ENCODE results near the gene HDGF. TPM values are rescaled to one million over a fixed set of nuclear protein-coding genes. Genes with fewer than 3 reads are reported as not detected.

The HDGF gene
- total and polyA plus RNA-seq, 9 of the 15 experiments (the other 6 are each of a cell fraction or from before 2014, with no cell fraction given), result 38.8 to 601 (median 400) TPM

GRCh38 chr1:156740741-156741480 lies 10.6 kb downstream of the HDGF start, which contains the start of gene MRPL24 (continued):
- TF ChIP-seq E4F1 (CRISPR knock-in tag; IDR thresholded peaks at IDR 0.05; ENCODE audit: borderline replicate concordance) (no peak), IRF1 (CRISPR knock-in tag; IDR thresholded peaks at IDR 0.05; ENCODE audit: borderline replicate concordance) (no peak), RBM14 (IDR thresholded peaks at IDR 0.05; ENCODE audit: borderline replicate concordance, insufficient read depth, low read depth, low read length) (no peak), HINFP (tag; conservative IDR thresholded peaks at IDR 0.05; ENCODE audit: low read depth) (no peak), PRDM10 (IDR thresholded peaks at IDR 0.05; ENCODE audit: partially characterized antibody) (peak; percentile 79), ZNF75A (CRISPR knock-in tag; IDR thresholded peaks at IDR 0.05) (no peak), ZBTB7A (IDR thresholded peaks at IDR 0.05; ENCODE audit: borderline replicate concordance, control insufficient read depth, low read depth, low read length) (peak; percentile 55; the same call in 1 of the 2 replicates), EP400 (IDR thresholded peaks at IDR 0.05) (peak; percentile 98), CUX1 (CRISPR knock-in tag; IDR thresholded peaks at IDR 0.05) (no peak), RCOR1 (IDR thresholded peaks at IDR 0.05; ENCODE audit: borderline replicate concordance in 1 of 2, low read depth in 2 of 2, low read length in 2 of 2) (peak in 1 of 2 experiments; percentile 44; a peak in 1 of 4 replicates), MEIS2 (IDR thresholded peaks at IDR 0.05; ENCODE audit: partially characterized antibody) (peak; percentile 89)

All from K562 (cell line).